Activated CD4-positive, alpha-beta memory T cell treated with anti-CD3 and anti-CD28 coated beads for 36 hours (primary cell): ENCODE data around the gene STAG2. TPM values are rescaled to one million over a fixed set of nuclear protein-coding genes. Genes with fewer than 3 reads are reported as not detected.
"Not testable (repeated sequence)": the region's sequence is repeated elsewhere in the genome, so short reads cannot be mapped to it uniquely, and the experiment has no call there.

Experiments used
- CTCF ChIA-PET: fragments of 350-600 bp; sonication (Branson Sonifier 250); formaldehyde crosslinking; loops from one replicate; lab custom pipeline; 2021; ENCODE audit warnings: antibody characterized with exemption, inconsistent platforms; lab: Charles Lee
- POLR2A ChIA-PET: fragments of 350-600 bp; sonication (Branson Sonifier 250); formaldehyde crosslinking; loops from one replicate; lab custom pipeline; 2021; ENCODE audit warnings: antibody characterized with exemption; lab: Charles Lee
- DNase-seq: peaks from one replicate; pipeline ENCODE4 v3.0.0-alpha.2; 2020
- H3K27ac Mint-ChIP-seq: one replicate; pipeline ENCODE4 v1.8.0; 2021; ENCODE audit warnings: mixed read lengths
- H3K27me3 Mint-ChIP-seq: one replicate; pipeline ENCODE4 v1.8.0; 2021; ENCODE audit warnings: mixed read lengths
- H3K36me3 Mint-ChIP-seq: one replicate; pipeline ENCODE4 v1.8.0; 2021; ENCODE audit warnings: mixed read lengths
- H3K4me1 Mint-ChIP-seq: one replicate; pipeline ENCODE4 v1.8.0; 2021; ENCODE audit warnings: low read depth, mixed read lengths
- H3K4me3 Mint-ChIP-seq: one replicate; pipeline ENCODE4 v1.8.0; 2021; ENCODE audit warnings: mild to moderate bottlenecking, mixed read lengths
- H3K9me3 Mint-ChIP-seq: one replicate; pipeline ENCODE4 v1.8.0; 2021; ENCODE audit warnings: mixed read lengths
- intact Hi-C: fragments of 100-400 bp; cut with micrococcal nuclease; formaldehyde crosslinking; loops from one replicate; pipeline ENCODE4 v1.15.1; 2023
- total RNA-seq, 2 experiments: library from RNA; stranded (reverse); gene quantifications; one replicate each; pipeline ENCODE4 v1.2.3, GENCODE V29; 2021

STAG2 gene
- total RNA-seq, 2 experiments from 2014 or later: 86.3 to 90.1 TPM

- no peak for DNase-seq
- ChIA-PET CTCF (no interaction called here), POLR2A (no interaction called here)
- no peak overlapping the region for H3K4me3 Mint-ChIP-seq
- no peaks in the 10 kb centered on the region for H3K36me3 Mint-ChIP-seq
- H3K27ac Mint-ChIP-seq: no peak overlapping the region
- intact Hi-C loops: no loop called here
- no peaks in the 10 kb centered on the region for H3K9me3 Mint-ChIP-seq
- H3K4me1 Mint-ChIP-seq: no peaks in the 10 kb centered on the region
- H3K27me3 Mint-ChIP-seq: no peaks in the 10 kb centered on the region
Observed at GRCh38 chrX:124125471-124125870, 164.0 kb downstream of the STAG2 start.

- H3K27me3 Mint-ChIP-seq: no peaks in the 10 kb centered on the region
- H3K9me3 Mint-ChIP-seq: no peaks in the 10 kb centered on the region
- intact Hi-C loops: no loop called here
- ChIA-PET CTCF (no interaction called here), POLR2A (no interaction called here)
- H3K4me1 Mint-ChIP-seq: no peaks in the 10 kb centered on the region
- no peaks in the 10 kb centered on the region for H3K36me3 Mint-ChIP-seq
- H3K27ac Mint-ChIP-seq: no peak overlapping the region
- H3K4me3 Mint-ChIP-seq: no peak overlapping the region
- no peak for DNase-seq
Observed at GRCh38 chrX:124127496-124127895, 166.0 kb downstream of the STAG2 start.

GRCh38 chrX:124132437-124132836, 170.9 kb downstream of the STAG2 start:
- H3K4me1 Mint-ChIP-seq, H3K27ac Mint-ChIP-seq, POLR2A ChIA-PET, H3K9me3 Mint-ChIP-seq, intact Hi-C loops, H3K27me3 Mint-ChIP-seq, DNase-seq, H3K36me3 Mint-ChIP-seq, CTCF ChIA-PET, H3K4me3 Mint-ChIP-seq: not testable (repeated sequence)

GRCh38 chrX:124145749-124146148, 184.2 kb downstream of the STAG2 start:
- Mint-ChIP-seq H3K27ac (no peak overlapping the region), H3K4me1 (no peaks in the 10 kb centered on the region), H3K4me3 (no peak overlapping the region), H3K36me3 (peaks cover 2% of the 10 kb centered on the region), H3K27me3 (peaks cover 1% of the 10 kb centered on the region), H3K9me3 (peaks cover 22% of the 10 kb centered on the region)
- CTCF ChIA-PET: no interaction called here
- intact Hi-C loops: no loop called here
- POLR2A ChIA-PET: no interaction called here
- DNase-seq: no peak

GRCh38 chrX:124151195-124151594, 189.7 kb downstream of the STAG2 start:
- CTCF ChIA-PET: no interaction called here

More at GRCh38 chrX:124151195-124151594, 189.7 kb downstream of the STAG2 start:
- DNase-seq: no peak
- Mint-ChIP-seq H3K36me3 (peaks cover 2% of the 10 kb centered on the region), H3K4me3 (no peak overlapping the region), H3K4me1 (no peaks in the 10 kb centered on the region), H3K27me3 (peaks cover 1% of the 10 kb centered on the region), H3K9me3 (peaks cover 15% of the 10 kb centered on the region), H3K27ac (no peak overlapping the region)
- intact Hi-C loops: no loop called here
- POLR2A ChIA-PET: no interaction called here

Other genes starting within 250 kb of the STAG2 start
- 10 to 100 TPM; 75.2 to 77.1 TPM for gene THOC2, start 228.7 kb upstream of the STAG2 start, total RNA-seq
- gene XIAP, start 101.7 kb upstream of the STAG2 start, total RNA-seq: 10 to 100 TPM; 33.9 to 36.1 TPM